HG03439 (cell line): ENCODE measurements around the gene ATG4A.

Experiments
- ATAC-seq: cut with Tn5 transposase; IDR thresholded peaks from one replicate; pipeline ENCODE4 v1.9.1; 2021; ENCODE audit warnings: mild to moderate bottlenecking, moderate library complexity; ENCODE audit not compliant: unreplicated experiment

The ATG4A gene

DNA sequence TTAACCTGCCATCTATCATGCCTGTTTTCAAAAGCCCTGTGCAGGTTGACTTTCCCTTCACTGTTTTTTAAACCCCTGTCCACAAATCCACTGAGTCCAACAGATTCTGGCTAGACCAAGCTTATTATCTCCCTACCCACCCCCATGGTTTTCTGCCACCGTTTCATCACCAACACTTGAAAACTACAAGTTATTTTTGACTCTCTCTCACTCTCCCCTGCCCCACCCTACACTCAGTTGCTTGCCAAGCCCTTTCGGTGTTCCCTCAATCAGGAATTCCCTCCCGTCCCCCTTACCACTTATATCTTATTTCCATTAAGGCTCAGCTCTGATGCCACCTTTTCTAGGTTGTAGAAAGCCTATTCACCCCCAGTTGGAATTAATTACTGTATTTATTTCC lies 29.7 kb downstream of the ATG4A start:
- no peak for ATAC-seq

DNA sequence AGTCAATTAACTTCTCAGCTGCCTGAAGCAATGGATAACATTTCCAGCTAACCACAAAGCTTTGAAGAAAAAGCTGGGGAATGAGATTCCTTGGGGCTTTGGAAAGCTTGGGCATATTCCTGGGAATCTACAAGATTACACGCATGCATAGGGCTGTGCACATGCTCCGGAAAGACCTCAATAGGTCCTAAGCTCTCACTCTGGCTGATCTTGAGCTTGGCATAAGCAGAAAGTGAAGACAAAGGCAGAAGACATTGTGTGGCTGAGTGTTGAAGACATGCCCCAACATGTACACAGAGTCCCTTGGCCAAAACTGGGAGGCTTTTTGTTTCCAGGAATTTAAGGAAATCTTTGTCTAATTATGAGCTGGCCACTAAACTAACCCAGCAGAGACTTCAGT lies 31.2 kb downstream of the ATG4A start:
- no peak for ATAC-seq

DNA sequence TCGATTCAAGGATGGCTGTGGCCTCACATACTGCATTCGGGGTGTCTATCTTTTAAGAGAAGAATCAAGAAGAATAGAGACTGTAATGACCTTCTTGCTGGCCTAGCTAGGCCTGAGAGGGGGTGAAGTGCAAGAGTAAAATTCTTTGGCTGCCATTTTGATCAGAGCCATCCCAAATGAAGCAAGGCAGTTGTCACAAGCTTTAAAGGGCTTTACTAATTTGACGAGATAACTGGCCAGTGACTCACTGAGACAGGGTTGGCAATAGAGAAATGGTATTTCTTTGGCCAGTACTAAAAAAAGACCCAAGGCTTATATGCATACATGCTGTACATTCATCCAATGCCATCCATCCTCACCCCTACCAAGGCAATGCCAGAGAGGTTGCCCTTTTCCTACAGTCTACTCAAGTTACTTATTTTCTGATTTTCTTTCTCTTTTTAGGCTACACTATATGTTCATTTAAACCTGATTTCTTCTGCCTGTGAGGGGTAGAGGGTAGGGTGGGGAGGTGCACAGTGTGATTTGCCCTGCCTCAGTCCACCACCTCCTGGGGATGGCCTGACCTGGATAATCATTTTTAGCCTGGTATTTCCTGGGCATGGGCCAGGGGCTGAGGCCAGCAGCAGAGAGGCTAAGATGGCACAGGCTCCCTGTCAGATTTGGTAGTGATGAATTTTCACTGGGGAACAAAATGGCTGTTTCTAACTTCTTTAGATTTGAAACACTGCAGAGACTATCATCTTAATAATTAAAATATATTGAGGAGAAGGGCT lies 32.2 kb downstream of the ATG4A start:
- no peak for ATAC-seq

DNA sequence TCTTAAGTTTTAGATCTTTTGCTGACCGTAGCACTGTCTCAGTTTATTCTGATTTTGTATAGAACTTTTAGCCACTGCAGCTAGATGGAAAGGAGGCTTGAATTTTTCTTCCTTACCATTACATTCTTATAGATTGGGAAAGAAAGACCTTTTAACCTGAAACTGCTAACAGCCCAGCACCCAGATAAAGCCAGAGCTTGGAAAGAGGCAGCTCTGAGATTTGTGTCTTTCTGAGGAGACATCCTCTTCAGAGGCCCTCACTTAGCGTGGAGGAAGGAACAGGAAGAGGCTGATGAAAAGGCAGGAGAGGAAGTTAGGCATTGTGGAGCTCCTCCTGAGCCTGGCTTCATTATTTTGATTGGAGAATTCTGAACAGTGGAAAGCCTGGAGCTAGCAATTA lies 35.1 kb downstream of the ATG4A start:
- no peak for ATAC-seq

DNA sequence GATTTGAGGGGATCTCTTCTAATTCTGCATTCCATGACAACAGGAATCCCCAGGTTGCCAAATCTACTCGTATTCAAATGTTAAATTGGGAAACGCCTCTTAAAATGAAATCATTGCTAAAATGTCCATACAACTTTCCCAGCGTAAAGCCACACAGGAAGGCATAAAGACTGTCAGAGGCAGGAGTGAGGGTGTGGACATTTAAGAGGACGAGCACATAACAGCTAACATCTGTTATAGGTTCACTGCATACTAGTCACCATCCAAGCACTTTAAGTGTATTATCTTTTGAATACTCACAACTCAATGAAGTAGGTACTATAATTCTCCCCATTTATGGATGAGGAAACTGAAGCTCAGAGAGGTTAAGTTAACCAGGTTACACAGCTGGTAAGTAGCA lies 35.6 kb downstream of the ATG4A start:
- ATAC-seq: no peak

DNA sequence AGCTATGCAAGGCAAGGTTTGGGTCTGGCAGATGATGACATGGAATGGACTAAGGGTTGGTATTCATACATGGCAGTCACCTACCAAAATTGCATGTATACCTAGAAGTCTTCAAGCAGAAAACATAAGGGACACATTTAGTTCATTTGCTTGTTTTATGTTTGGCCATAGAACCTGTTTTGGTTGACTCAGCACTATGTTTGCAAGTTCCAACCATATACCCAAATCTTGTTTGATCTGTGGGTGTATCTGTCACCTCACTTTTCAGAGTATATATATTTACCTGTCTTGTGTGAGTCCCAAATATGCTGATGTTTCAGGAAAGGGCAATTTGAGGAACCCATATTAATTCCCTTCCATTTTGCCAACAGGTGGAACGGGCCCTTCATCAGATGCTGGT lies 39.3 kb downstream of the ATG4A start:
- ATAC-seq: no peak

DNA sequence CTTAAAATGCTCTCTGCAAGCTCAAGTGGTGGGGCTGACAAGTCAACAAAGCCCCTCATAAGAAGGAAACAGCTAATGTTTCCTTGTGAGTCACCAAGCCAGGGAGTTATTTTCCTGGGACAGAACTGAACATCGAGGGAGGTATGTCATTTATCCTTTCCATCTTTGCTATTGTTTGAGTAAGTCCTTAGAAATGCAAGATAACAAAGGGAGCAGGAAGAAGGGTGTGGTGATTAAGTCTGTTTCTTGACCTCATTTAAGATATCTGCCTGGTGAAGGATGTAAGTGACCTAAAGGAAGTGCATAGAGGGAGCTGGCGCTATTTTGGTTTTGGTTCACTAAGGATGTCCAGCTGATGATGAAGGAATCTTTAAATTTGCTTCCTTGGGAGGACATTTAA lies 39.9 kb downstream of the ATG4A start:
- ATAC-seq: no peak

DNA sequence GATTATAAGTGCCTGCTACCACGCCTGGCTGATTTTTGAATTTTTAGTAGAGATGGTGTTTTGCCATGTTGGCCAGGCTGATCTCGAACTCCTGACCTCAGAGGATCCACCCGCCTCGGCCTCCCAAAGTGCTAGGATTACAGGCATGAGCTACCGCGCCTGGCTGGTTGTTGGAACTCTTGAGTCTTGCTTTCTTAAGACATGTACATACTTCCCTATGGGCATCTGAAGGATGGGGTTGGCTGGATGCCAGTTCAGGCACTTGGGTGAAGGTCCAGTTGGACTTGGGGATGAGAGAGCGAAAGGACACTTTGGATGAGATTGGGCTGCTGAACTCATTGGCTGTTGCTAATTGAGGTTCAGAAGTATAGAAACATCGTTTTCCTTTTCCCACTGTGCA lies 40.5 kb downstream of the ATG4A start:
- no peak for ATAC-seq

DNA sequence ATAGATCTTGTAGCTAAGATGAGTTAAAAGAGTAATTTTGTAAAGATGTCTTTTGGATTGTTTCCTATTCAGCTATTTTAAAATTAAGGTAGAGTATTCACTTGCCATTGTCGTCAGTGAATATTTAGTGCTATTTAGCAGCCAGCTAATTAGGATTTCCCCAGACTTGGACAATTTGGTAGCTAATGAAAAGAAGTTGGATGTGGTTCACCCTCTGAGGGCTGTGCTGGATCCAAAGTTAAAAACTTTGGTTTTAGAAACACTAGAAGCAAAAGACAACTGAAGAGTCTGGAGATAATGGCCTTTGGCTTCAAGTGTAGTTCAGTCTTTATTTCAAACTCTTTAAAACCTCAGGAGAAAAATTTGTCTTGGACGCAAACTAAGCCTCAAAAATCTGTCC lies 41.3 kb downstream of the ATG4A start:
- ATAC-seq: no peak

DNA sequence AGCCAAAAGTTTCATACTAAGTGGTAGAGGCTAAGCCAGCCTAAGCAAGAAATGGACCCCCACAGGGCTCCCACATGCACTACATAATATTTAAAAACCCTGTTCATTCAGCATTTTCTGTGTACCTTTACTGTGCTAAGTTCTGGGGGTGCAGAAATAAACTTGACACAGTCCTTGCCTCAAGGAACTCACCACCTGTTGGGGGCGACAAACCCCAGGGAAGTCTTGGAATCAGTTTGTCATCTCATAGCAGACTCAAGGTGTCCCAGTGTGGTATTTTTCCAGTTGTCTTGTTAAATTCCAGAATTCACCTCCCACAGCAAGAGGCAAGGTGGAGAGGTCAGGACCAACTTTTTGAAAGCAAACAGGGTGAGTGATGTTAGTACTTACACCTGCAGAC lies 43.1 kb downstream of the ATG4A start:
- ATAC-seq: no peak

DNA sequence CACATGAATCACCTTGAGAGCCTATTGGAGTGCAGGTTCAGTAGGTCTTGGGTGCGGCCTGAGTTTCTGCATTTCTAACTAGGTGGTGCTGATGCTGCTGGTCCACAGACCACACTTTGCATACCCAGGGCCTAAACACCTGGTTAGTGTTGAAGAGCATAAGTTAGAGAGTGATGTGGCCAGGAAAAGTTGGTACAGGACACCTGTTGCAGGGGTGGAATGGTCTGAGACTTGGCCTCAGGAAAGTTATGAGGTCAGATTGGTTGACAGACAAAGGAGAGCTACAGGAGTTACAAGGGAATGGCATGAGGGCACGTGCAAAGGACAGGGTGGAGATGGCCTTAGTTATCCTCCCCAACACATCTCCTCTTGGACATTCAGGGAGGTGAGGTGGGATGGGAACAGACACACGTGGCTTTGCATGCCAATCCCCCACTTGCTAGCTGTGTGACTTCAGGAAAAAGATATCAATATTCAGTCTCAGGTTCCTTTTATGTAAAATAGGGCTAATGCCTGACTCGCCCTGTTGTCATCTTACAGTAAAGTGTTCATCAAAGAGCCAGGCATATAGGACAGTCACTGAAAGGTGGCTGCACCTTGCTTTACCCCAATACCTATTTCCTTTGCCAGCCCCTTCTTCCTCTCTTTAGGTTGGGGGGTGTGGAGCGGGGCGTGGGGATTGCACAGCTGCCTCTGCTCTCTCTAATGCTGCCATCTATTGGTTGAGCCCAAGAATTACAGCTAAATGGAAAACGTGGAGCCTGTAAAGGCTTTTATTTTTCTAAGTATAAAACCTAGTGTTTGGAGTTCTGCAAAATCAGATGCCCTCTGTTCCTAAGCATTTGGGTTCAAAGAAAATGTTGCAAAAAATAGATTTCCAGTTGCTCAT lies 47.5 kb downstream of the ATG4A start:
- ATAC-seq: no peak

DNA sequence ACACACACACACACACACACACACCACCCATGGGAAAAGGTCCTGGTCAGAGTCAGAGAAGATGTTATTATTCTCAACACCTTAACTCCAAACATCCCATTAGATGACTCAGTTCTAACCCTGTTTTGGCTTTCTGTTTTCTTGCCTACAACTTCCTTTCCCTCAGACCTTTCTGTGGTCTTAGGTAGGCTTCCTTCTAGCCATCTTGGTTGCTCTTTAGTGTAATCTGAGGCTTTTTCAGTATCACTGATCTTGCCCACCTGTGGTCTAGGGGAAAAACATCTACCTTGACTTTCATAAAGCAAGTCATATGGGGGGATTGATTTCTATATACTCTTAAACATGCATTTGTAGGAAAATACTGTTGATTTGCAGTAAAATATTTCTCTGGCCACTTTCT lies 56.9 kb downstream of the ATG4A start:
- no peak for ATAC-seq

DNA sequence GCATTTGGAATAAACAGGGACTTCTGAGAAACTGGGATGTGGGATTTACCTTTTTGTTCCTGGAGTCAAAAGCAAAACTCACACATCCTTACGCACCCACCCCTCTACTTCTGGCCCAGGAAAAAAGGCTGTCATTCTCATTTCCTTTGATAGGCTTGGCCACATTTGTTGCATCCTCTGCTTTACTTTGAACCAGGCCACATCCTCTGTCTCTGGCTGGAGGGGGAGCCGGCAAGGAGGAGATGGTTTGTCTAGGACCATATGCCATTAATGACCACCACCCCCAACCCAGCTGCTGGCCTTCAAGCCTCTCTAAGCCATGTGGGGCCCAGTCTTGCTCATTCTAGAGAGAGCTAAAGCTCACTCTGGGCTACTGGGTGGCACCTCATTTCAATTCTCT lies 64.5 kb downstream of the ATG4A start:
- no peak for ATAC-seq

DNA sequence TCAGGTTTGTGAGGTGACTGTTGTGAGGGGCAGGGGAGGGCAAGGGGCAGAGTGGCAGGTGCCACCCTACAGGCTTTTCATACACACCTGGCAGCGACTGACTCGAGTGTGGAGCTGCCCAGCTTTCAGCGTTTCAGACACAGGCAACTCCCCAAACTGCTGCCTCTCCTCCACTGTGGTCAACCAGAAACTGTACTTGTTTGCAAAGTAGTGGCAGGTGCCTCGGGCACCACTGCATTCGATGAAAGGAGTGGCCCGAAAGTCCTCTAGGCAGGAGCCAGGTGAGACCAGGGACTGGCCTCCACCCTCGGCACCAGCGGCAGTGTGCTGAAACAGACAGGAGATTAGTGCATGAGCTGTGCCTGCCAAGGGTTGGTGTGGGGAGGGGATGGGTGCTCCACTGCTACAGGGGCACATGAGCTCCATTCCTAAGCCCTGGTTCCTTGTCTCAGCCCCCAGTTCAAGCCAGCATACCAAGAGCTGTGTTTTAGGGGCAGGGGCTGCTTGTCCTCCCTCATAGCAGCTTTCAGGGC lies 65.4 kb downstream of the ATG4A start:
- ATAC-seq: no peak

DNA sequence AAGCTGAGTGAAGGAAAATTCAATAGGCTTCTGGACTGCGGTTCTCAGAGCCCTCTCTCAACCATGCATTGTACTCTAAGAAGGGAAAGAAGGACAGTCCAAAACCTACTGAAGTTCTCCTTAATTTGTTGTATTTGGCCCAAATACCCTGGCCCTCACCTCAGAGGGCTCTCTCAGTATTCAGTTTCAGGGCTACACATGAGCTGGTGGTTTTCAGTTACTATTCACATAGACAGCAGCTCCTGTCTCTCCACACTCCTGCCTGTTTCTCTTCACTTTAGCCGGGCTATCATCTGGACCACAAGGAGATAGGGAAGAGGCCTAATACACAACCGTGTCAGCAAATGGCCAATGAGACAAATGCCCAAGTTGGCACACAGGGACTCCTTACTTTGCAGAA lies 66.0 kb downstream of the ATG4A start:
- ATAC-seq: no peak

DNA sequence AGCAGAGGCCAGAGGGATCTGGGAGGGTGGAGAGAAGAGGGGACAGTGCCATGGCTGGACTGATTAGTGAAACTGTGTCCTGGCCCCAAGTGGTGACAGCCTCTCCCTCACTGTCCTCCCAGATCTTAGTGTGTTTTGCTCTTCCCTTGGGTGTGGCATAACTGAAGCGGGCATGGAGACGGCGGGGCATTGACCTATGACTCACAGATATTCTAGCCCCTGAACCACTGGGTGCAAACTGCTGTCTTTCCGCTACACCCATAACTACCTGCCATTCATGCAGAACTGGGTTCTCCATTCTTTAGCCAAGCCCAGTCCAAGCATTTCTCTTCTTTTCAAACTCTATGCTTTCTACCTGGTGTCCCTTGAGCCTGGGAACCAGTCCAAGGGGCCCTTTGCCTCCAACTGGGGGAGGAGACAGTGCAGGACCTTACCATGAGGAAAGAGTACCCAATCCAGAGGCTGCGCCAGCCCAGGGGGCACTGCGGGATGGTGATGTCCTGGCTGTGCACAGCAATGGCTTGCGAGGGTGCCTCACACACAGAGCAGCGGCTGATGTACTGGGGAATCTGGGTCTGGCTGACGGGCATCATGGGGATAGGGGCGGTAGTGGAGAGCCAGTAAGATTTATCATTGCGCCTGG lies 67.6 kb downstream of the ATG4A start:
- ATAC-seq: no peak

DNA sequence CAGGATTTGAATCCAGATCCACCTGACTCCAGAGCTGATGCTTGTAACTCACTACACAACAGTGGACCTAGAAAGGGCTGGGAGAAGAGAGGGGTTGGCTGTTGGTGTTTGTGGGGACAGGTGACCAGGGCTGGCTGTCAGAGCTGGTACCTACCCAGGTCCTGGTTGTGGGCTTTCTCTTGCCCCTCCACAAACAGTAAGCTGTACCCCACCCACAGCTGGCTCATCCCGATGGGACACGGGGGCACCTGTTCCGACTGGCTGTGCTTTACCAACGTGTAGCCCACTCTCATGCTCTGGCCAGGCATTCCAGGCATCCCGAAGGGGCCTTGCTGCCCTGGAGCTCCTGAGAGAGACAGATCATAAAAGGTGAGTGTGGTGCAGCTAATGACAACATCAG lies 68.7 kb downstream of the ATG4A start:
- no peak for ATAC-seq

DNA sequence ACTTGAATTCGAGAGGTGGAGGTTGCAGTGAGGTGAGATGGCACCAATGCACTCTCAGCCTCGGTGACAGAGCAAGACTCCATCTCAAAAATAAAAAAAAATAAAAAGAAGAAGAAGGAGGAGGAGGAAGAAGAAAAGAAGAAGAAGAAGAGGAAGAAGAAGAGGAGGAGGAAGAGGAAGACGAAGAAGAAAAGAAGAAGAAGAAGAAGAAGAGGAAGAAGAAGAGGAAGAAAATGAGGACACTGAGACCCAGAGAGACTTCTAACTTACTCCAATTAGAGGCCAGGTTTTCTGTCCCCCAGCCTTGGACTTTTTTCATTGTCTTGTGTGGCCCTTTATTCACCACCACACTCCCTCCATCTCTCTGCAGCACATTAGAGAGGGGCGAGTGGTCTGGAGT lies 70.7 kb downstream of the ATG4A start:
- no peak for ATAC-seq

DNA sequence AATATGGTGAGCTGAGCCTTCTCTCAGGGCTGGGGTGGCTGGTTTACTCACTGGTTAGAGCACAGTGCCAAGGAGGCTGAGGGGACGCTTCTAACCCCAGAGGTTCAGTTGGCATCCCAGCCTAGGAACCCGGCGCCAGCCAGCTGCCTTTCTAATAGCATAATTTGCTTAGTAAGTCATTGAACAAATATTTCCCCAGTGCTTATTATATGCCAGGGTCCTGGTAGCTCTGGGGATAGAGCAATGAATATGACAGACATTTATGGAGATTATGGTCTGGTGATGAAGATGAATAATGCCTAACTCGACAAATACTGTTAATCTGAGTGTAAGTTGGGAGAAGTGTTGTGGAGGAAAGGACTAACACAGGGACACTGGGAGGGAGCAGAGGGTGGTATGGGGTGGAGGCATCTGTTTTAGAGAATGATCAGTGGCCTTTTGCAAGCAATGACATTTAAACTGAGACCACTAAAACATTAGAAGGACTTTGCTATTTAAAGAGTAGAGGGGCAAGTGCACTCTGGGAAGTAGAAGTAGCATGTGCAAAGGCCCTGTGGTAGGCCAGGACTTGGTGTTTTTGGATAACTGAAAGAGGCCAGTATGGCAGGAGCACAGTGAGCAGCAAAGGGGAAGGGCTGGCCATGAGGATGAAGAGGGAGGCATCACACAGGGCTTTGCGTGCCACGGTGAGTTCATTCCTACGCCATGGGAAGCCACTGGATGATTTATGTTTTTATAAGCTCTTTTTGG lies 71.9 kb downstream of the ATG4A start:
- no peak for ATAC-seq

DNA sequence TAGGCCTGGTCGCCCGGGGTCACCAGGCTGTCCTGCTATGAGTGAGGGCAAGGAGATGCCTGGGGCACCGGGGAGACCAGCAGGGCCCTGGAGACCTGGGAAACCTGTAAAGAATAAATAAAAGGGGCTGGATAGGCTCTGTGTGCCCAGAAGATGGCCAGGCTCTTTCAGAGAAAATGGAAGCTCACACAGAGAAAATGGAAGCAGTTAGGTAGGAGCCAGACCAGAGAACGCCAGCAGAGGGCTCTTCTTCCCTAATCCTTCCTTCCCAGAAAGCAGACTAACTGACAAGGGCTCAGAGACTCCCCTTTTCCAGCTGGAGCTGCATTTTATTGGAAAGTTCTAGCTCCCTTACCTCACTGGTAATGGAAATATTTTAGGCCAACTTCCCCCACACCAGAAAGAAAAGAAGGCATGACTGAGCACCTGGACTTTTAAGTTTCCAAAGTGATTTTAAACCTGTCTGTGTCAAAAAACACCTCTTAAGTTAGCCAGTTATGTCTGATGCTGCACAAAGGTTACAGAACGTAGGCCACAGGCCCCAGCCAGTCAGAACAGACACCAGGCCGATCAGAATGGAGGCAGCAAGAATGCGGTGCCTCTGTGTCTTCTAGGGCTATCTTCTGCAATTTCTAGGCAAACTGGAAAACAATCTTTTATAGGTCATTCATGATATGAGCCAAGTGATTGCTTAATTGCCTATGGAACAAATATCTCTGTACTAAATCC lies 74.0 kb downstream of the ATG4A start:
- no peak for ATAC-seq
